K562 (cell line): ENCODE data around the gene SRMS. TPM values are rescaled to one million over a fixed set of nuclear protein-coding genes. Genes with fewer than 3 reads are reported as not detected.
A peak's percentile ranks its signal among the peaks of the same experiment; 100 is the strongest.

Experiments
- ATF3 ChIP-seq, 2 experiments: fragments of 450-650 bp in 1 of 2; sonication (generic) in 1 of 2; formaldehyde crosslinking in 1 of 2; IDR thresholded peaks in 1 of 2; conservative IDR thresholded peaks in 1 of 2; 2 replicates each; pipeline versions ENCODE4 v1.6.1 to v1.8.1; 2016 to 2023; ENCODE audit warnings: mild to moderate bottlenecking in 2 of 2, moderate library complexity in 2 of 2, inconsistent platforms in 1 of 2, missing genetic modification reagents in 1 of 2
- CBX8 ChIP-seq: fragments of 200-600 bp; sonication (generic); IDR thresholded peaks from 2 replicates; pipeline ENCODE4 v1.6.1; 2012; ENCODE audit warnings: borderline replicate concordance, mixed run types, low read depth, mild to moderate bottlenecking, moderate library complexity, mixed read lengths, low read length, control low read depth, inconsistent platforms; ENCODE audit not compliant: poor library complexity, severe bottlenecking; ENCODE audit errors: extremely low read depth
- HES1 ChIP-seq: fragments of 450-650 bp; IDR thresholded peaks from 2 replicates; pipeline ENCODE4 v1.6.1; 2016; ENCODE audit warnings: low read depth, mild to moderate bottlenecking, moderate library complexity
- HMBOX1 ChIP-seq: sonication (generic); IDR thresholded peaks from 2 replicates; pipeline ENCODE4 v1.6.1; 2016
- KAT2B ChIP-seq: IDR thresholded peaks from one replicate; pipeline ENCODE4 v1.6.1; 2012; ENCODE audit warnings: low read depth, mild to moderate bottlenecking, control low read depth, inconsistent platforms, low read length, moderate library complexity
- NFATC3 ChIP-seq: fragments of 450-650 bp; IDR thresholded peaks from 2 replicates; pipeline ENCODE4 v1.6.1; 2017; ENCODE audit warnings: mild to moderate bottlenecking
- POLR2A ChIP-seq: fragments of 450-650 bp; conservative IDR thresholded peaks from 2 replicates; pipeline ENCODE4 v1.6.1; 2016
- RAD21 ChIP-seq, 2 experiments: fragments of 250-450 bp in 1 of 2; fragments of 450-650 bp in 1 of 2; sonication (Bioruptor Pico) in 1 of 2; formaldehyde crosslinking in 1 of 2; IDR thresholded peaks in 1 of 2; conservative IDR thresholded peaks in 1 of 2; 2 replicates each; pipeline versions ENCODE4 v1.4.0 to v1.8.0; 2020 to 2022; ENCODE audit warnings: mild to moderate bottlenecking in 2 of 2, moderate library complexity in 1 of 2
- RREB1 ChIP-seq: fragments of 250-450 bp; sonication (Bioruptor Pico); IDR thresholded peaks from 2 replicates; pipeline ENCODE4 v1.4.0; 2020
- THRB ChIP-seq: fragments of 450-650 bp; formaldehyde crosslinking; conservative IDR thresholded peaks from 2 replicates; pipeline ENCODE4 v1.4.0; 2022; ENCODE audit warnings: mild to moderate bottlenecking, missing genetic modification characterization
- TSC22D4 ChIP-seq: fragments of 450-650 bp; IDR thresholded peaks from 2 replicates; pipeline ENCODE4 v1.6.1; 2016; ENCODE audit warnings: missing genetic modification characterization, missing biosample characterization, control low read depth
- ZNF395 ChIP-seq: fragments of 200-800 bp; sonication (Bioruptor generic); IDR thresholded peaks from 2 replicates; pipeline ENCODE4 v1.6.1; 2017; ENCODE audit warnings: missing genetic modification characterization, missing compliant biosample characterization
- ZNF584 ChIP-seq: fragments of 200-800 bp; sonication (Bioruptor generic); IDR thresholded peaks from 2 replicates; pipeline ENCODE4 v1.6.1; 2016; ENCODE audit warnings: low read depth, mild to moderate bottlenecking, missing genetic modification characterization, missing compliant biosample characterization
- ZNF830 ChIP-seq: fragments of 250-450 bp; sonication (Bioruptor Pico); IDR thresholded peaks from 2 replicates; pipeline ENCODE4 v1.5.0; 2021; ENCODE audit warnings: mild to moderate bottlenecking
- polyA plus RNA-seq, 8 experiments: library from polyadenylated mRNA; depleted of rRNA in 4 of 8; stranded (reverse) in 5 of 8; unstranded in 3 of 8; fragments of >200 nt; fragmentation: Nextera tagmentation in 2 of 8; fragmentation: Illumina TruSeq in 1 of 8; extraction: Ambion mirVana in 2 of 8; extraction: Trizol in 1 of 8; gene quantifications; 2 replicates each; pipeline versions ENCODE4 v1.2.1 to v1.2.3, GENCODE V29; 2011 to 2014; ENCODE audit warnings: inconsistent platforms in 1 of 8, missing spikeins in 1 of 8
- total RNA-seq, 7 experiments: library from RNA; depleted of rRNA in 6 of 7; stranded (reverse); fragments of >200 nt in 6 of 7; fragmentation: Illumina TruSeq in 2 of 7; extraction: Trizol in 2 of 7; gene quantifications; 2 replicates each; pipeline versions ENCODE4 v1.2.1 to v1.2.3, GENCODE V29; 2011 to 2021; ENCODE audit warnings: low replicate concordance in 1 of 7

SRMS gene
- total and polyA plus RNA-seq, 9 of the 15 experiments (the other 6 are each of a cell fraction or from before 2014, with no cell fraction given), result 0.07 TPM; not detected in 8

- TF ChIP-seq ZNF830 (CRISPR knock-in tag) (no peak), NFATC3 (no peak), ZNF395 (CRISPR knock-in tag) (0 out of 2 replicates have a peak, but pooled peaks have one; percentile 34), TSC22D4 (no peak), ZNF584 (CRISPR knock-in tag) (no peak), HMBOX1 (no peak), RAD21 (CRISPR knock-in tag; conservative IDR thresholded peaks at IDR 0.05 in 1 of 2, IDR thresholded peaks at IDR 0.05 in 1 of 2) (no peak), HES1 (peak; percentile 41; the same call in 1 of the 2 replicates), THRB (CRISPR knock-in tag) (0 out of 2 replicates have a peak, but pooled peaks have one; percentile 35), CBX8 (no peak), KAT2B (no peak), RREB1 (CRISPR knock-in tag) (no peak), POLR2A (0 out of 2 replicates have a peak, but pooled peaks have one; percentile 29), ATF3 (IDR thresholded peaks at IDR 0.05) (no peak), ATF3 (CRISPR knock-in tag; conservative IDR thresholded peaks at IDR 0.05) (no peak)
These were observed 5.1 kb upstream of the SRMS start (continued) for GRCh38 chr20:63552481-63553249.
